Central memory CD4-positive, alpha-beta T cell (primary cell): ENCODE measurements around the gene CALCB.

Experiments
- DNase-seq: peaks from one replicate; pipeline ENCODE4 v3.0.0; 2022

The CALCB gene

GRCh38 chr11:15119352-15119751 is 46.0 kb downstream of the CALCB start:
- DNase-seq: no peak

GRCh38 chr11:15119826-15120225 is 46.4 kb downstream of the CALCB start:
- DNase-seq: no peak

GRCh38 chr11:15123849-15124248 is 50.5 kb downstream of the CALCB start:
- no peak for DNase-seq

GRCh38 chr11:15124528-15124927 is 51.1 kb downstream of the CALCB start:
- no peak for DNase-seq

- no peak for DNase-seq
Measured at GRCh38 chr11:15127341-15127740, 53.9 kb downstream of the CALCB start.
